GM21423 (cell line): ENCODE data around the gene TMEM232.

Experiments used
- ATAC-seq: cut with Tn5 transposase; IDR thresholded peaks from one replicate; pipeline ENCODE4 v1.9.1; 2021; ENCODE audit warnings: mild to moderate bottlenecking, moderate library complexity; ENCODE audit not compliant: unreplicated experiment

The TMEM232 gene

DNA sequence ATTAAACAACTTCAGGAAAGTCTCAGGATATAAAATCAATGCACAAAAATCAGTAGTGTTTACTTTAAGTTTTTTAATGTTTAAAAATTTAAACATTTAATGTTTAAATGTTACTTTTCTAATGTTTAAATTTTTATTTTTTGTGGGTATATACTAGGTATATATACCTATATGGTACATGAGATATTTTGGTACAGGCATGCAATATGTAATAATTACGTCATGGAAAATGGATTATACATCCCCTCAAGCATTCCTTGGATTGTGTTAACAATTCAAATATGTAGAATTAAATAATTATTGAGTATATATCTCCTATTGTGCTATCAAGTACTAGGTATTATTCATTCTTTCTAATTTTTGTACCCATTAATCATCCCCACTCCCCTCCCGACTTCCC, 291.3 kb downstream of the TMEM232 start:
- no peak for ATAC-seq

DNA sequence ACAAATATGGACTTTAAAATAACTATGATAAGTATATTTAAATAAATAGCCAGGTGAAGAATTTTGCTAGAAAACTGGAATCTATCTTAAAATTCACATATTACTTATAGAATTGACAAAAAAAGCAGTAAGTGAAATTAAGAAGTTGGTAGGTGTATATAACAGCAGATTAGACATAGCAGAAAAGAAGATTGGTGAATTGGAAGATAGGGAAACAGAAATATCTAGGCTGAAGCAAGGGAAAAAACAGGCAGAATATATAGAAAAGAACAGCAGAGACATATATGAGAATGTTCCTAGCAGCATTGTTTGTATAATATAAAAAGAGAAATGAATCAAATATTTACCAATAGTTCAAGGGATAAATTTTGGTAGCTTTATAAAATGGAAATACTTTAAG, 294.9 kb downstream of the TMEM232 start:
- ATAC-seq, result no peak

DNA sequence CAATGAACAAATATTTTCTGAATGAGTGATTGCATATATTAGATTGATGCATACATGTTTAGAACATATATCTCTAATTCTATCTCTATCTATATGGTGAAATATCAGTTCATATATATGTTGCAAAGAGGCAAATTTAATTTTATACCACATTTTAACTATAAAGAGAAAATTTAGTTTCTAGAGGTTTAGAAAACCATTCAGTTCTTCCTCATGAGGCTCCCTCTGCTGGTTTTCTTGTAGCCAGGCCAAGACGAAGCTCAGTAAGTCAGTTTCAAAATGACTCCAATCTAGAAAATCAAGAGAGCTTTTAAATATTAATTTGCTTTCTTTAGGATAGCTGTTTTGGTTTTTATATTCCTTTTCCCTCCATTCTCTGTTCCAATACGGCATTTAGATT, 312.1 kb downstream of the TMEM232 start:
- peak; percentile 73 for ATAC-seq

DNA sequence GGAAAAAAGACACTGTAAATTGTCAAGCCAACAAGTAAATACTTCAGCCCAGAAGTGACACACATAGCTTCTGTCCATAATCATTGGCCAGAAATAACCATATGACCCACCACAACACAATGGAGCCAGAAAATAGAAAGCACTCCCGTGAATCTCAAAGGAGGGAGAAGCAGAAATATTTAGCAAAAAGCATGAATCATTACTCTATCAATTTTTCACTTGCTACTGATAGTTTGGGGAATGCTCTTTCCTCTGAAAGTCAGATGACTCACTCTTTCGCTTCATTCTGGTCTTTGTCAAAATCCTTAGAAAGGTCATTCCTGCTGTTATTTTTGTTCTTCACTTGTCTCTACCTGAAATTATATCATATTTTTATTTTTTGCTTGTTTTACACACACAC, 312.6 kb downstream of the TMEM232 start:
- no peak for ATAC-seq

GRCh38 chr5:110409571-110409970, 316.9 kb downstream of the TMEM232 start:
- ATAC-seq, result no peak

DNA sequence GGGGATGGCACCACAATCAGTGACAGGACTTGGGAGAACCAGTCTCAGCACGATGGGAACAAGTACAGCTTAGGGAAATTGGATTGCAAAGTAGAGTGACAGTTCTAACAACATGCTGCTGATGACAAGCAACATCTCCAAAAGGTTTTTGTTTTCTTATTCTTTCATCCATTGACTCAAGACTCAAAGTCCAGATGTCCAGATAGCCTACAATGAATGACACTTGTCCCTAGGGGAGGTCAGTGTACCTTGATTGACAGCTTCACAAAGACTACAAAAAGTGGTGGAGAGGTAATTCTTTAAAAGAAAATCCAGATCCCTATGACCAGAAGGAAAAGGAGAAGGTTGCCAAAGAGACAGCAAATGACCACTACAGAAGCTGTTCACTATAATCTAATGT, 323.9 kb downstream of the TMEM232 start:
- ATAC-seq, result no peak

GRCh38 chr5:110401881-110402280, 324.6 kb downstream of the TMEM232 start:
- no peak for ATAC-seq

GRCh38 chr5:110398951-110399350, 327.5 kb downstream of the TMEM232 start:
- ATAC-seq, result no peak

DNA sequence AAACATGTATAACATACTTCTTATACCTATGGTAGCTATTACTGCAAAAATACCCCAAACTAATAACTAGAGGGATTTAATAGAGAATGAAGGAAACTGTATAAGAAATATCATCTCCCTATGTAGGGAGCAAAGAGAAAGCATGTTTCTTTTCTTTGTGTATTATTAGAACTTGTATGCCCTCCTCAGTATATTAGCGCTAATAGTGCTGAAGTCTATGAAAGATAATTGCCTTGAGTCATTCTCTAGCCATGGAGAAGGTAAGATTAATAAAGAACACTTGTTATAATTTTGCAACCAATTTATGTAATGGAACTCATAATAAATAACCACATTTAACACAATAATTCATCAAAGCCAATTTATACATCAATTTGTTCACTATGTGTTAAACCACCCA, 329.2 kb downstream of the TMEM232 start:
- ATAC-seq, result no peak

DNA sequence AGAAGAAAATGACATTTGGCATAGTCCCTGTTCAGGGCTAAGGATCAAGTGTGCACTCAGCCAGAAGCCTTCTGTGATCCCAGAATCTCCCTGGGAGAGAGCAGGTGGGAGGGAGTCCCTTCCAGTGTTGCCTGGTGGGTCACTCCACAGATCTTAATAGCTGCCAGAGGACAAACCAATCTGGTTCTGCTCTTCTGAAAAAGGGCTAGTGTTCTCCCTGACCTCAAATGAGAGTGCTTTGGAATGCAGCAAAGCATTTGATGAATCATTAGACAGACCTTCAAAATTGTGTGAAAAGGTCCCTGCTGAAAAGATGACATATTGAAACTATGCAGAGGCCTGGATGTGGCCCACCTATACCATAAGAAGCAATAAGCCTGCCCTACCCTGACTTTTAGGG, 339.7 kb downstream of the TMEM232 start:
- ATAC-seq, result no peak

GRCh38 chr5:110383231-110383630, 343.2 kb downstream of the TMEM232 start:
- ATAC-seq, result no peak

DNA sequence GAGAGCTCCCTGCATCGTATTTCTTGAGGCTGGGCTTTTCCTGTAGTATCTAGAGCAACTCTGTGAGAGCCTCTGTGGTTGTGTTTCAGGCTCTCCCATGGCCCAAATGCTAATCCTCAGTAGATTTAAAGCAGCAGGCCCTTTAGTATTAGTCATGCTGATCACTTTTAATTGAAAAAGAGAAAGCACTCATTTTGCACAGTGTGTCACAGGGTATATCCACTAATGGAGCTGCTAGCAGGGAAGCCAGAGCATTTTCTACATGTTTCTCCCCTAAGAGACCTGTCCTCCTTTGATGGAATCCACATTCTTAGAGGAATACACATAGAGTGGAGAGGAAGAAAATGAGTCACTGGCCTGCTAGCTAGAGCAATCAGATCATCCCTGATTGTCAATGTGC, 348.5 kb downstream of the TMEM232 start:
- ATAC-seq, result no peak

DNA sequence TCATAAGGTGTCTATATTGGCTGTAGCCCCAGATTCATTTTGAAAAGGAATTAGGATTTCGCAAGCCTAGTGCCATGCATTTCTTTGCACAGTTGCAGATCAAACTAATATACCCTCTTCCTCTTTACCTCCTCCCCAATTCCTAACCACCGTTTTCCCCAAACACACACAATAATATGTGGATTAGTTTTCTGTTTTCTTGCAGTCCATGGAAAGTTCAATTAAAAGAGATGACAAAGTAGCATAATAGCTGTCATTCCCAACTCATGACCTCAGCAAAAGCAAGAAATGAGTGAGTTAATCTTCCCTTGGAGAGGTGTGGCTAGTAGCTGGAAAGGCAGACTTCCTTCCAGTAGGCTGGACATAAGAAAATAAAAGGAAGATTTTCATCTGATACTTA, 349.1 kb downstream of the TMEM232 start:
- ATAC-seq, result no peak

GRCh38 chr5:110376281-110376951, 350.1 kb downstream of the TMEM232 start:
- ATAC-seq, result no peak

GRCh38 chr5:110371725-110372041, 354.8 kb downstream of the TMEM232 start:
- ATAC-seq, result peak; percentile 91

GRCh38 chr5:110371011-110371724, 355.3 kb downstream of the TMEM232 start:
- ATAC-seq, result peak; percentile 51
